ENCODE data around the gene CHAMP1. TPM values are rescaled to one million over a fixed set of nuclear protein-coding genes. Genes with fewer than 3 reads are reported as not detected.

The CHAMP1 gene
- total and polyA plus RNA-seq, 2 of the 8 experiments (the other 6 are each of a cell fraction or from before 2014, with no cell fraction given), result 26.8 to 41.9 TPM

DNA sequence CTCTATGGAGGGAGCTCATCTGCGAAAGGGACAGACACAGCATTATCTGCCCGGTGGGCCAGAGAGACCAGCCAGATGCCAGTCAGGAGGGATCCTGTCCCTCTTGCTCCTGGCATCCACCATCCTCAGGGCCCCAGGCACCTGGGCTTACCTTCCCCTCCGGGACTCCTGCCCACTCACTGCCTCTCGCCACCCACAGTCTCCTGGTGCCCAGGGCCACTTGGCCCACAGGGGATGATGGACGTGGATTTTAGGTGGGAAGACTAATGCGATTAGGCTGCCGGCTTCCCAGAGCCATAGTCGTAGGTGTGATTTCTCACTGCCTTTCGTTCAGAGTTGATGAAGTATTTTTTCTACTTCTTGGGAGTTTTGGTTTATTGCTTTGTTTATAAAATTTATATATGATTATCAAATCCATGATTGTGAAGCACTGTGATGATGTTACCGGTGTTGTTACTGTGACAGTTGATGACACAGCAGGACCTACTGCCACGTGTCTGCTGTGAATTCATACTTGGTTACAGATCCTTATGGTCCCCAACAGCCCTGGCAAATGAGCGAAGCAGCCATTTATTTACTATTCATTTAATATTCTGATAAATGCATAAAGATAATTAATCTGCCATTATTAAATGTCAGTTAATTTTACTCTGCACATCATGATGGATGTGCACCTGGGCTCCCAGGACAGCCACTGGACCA is 14.5 kb upstream of the CHAMP1 start (continued):
- no peak for TF ChIP-seq SIN3A (conservative IDR thresholded peaks at IDR 0.05 in 1 of 2, IDR thresholded peaks at IDR 0.05 in 1 of 2; ENCODE audit: low read depth in 1 of 2, low read length in 2 of 2)
- TF ChIP-seq E2F6 (IDR thresholded peaks at IDR 0.05), result no peak
- no peak for TF ChIP-seq BACH1 (IDR thresholded peaks at IDR 0.05; ENCODE audit: low read length)
- no peak for TF ChIP-seq CHD2 (IDR thresholded peaks at IDR 0.05; ENCODE audit: low read length)
- no peak for TF ChIP-seq POLR2AphosphoS5 (IDR thresholded peaks at IDR 0.05; ENCODE audit: low read depth, low read length)
- TF ChIP-seq YY1 (IDR thresholded peaks at IDR 0.05; ENCODE audit: low read depth, low read length), result no peak
- TF ChIP-seq BRCA1 (IDR thresholded peaks at IDR 0.05; ENCODE audit: low read depth, low read length), result no peak
